Suprapubic skin (tissue), 4 donors: ENCODE results near the gene LRRC4C.

ENCODE experiments used
- CTCF ChIP-seq, 2 donors: fragments of 200-600 bp in 1 of 2; fragments of 450-650 bp in 1 of 2; sonication (generic) in 1 of 2; IDR thresholded peaks; one replicate each; pipeline ENCODE4 v1.5.1; 2016 to 2019; ENCODE audit warnings: antibody characterized with exemption in 2 of 2, mild to moderate bottlenecking in 1 of 2, moderate library complexity in 1 of 2
- POLR2A ChIP-seq, 2 donors: fragments of 450-650 bp; IDR thresholded peaks; one replicate each; pipeline ENCODE4 v1.6.1; 2017; ENCODE audit warnings: antibody characterized with exemption in 2 of 2, mild to moderate bottlenecking in 2 of 2, moderate library complexity in 2 of 2
- POLR2AphosphoS5 ChIP-seq, 3 donors: sonication (generic); formaldehyde crosslinking; IDR thresholded peaks; one replicate each; pipeline ENCODE4 v1.6.1; 2017; ENCODE audit warnings: antibody characterized with exemption in 3 of 3

GRCh38 chr11:40188848-40189247 is 1270.6 kb downstream of the LRRC4C start:
- no peak for TF ChIP-seq POLR2AphosphoS5 (IDR thresholded peaks at IDR 0.05)
- TF ChIP-seq CTCF (IDR thresholded peaks at IDR 0.05): no peak
- TF ChIP-seq POLR2A (IDR thresholded peaks at IDR 0.05): no peak
